DMS 273 treated with DMSO at 0.1 percent for 48 hours (cell line): Measurements from ENCODE around the gene OR52I1.

Experiments used
- DNase-seq: peaks from one replicate; lab custom pipeline; 2025; lab: John Stamatoyannopoulos, UW

The OR52I1 gene, protein sequence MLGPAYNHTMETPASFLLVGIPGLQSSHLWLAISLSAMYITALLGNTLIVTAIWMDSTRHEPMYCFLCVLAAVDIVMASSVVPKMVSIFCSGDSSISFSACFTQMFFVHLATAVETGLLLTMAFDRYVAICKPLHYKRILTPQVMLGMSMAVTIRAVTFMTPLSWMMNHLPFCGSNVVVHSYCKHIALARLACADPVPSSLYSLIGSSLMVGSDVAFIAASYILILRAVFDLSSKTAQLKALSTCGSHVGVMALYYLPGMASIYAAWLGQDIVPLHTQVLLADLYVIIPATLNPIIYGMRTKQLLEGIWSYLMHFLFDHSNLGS

DNA sequence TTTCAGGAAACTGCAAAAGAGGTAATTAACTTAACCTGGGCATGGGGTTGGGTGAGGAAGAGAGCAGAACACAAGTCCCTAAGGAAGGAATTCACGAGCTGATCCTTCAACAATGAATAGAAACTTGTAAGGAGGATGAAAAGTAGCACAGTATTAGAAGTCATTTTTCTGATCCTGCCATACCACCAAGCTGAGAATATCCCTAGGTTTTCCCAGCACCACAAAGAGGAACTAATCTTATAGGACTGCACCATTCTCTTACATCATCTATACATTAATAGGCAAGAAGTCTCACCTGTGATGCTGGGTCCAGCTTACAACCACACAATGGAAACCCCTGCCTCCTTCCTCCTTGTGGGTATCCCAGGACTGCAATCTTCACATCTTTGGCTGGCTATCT lies at the start of gene OR52I1:
TSS of gene OR52I1 (plus strand) at position 301 of the 400 bp plus-strand sequence. CDS start at position 301, 0 bp downstream.
- DNase-seq = no peak

DNA sequence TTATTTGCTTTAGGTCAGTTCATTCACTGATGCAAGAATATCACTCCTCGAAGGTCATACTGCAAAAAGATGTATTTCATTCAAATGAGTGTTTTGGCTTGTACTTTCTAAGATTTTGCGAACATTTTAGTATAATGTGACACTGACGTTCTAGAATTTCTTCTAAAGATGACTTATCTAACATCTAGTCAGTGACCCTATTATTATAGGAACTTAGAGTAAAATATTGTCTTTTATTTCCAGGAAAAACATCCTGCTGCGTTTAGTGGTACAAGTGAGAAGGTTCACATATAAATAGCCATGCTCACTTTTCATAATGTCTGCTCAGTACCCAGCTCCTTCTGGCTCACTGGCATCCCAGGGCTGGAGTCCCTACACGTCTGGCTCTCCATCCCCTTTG lies 48.9 kb upstream of the OR52I1 start, which contains the start of gene OR52M1:
TSS of gene OR52M1 (plus strand) at position 301 of the 400 bp plus-strand sequence. CDS start at position 301, 0 bp downstream.
- DNase-seq = no peak

DNA sequence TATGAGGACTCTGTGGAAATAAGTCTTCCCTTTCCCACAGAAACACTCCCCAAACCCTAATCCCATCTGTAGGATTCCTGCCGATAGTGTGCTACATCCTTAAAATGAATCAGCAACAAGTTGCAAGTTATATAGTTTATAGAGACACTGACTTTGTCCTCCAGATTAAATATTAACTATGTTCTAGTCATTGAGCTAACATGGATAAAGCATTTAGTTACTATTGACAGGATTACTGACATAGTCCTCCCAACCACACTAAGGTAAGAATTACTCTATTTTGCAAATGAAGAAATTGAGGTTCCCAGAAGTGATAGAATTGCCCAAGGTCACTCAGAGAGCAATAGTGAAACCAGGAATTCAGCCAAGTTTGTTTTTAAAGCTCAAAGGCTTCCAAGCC lies 47.0 kb upstream of the OR52I1 start:
- no peak for DNase-seq

DNA sequence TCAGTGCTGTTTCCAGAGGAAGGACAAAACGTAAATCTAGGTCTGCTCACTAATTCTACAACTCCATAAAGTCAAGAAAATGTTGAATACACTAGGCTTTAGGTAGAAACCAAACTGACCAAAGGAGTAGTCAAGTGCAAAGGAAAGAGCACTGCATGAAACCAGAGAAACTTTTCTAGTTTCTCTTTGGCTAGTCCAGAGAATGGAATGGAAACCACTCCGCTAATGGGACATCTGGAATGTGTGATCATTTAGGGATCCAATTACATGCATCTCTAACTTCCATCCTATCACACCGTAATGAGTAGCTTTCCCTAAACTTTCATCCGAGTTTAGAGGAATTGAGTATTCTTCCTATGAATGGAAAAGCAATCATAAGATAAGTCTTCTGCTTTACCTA lies 46.4 kb upstream of the OR52I1 start:
- no peak for DNase-seq

DNA sequence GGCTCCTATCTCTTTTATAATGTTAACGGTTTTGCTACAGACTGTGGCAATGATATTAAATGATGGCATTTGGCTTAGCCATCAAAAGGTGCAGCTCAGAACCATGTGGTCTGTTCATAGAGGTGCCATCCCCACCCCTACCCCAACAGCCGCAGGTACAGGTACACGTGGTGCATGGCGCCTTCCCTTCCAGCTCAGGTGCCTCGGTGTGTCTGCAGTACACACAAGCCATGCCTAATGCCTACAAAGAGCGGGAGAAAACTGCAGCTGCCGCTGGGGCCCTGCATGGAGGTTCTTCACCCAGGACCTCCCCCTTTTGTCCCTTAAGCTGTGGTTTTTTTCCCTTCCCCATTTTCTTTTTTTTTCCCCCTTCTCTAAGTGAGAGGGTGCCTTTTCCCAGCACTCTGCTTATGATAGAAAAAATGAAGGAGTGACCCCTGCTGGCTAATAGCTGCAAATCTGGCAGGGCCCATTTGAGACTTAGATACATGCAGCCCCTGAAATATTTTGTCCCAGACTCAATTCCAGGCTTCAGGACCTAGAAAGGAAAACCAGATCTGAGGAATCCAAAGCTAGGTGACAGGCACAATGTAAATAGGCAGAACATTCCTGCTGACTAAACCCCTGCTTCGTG lies 42.4 kb upstream of the OR52I1 start:
- no peak for DNase-seq

DNA sequence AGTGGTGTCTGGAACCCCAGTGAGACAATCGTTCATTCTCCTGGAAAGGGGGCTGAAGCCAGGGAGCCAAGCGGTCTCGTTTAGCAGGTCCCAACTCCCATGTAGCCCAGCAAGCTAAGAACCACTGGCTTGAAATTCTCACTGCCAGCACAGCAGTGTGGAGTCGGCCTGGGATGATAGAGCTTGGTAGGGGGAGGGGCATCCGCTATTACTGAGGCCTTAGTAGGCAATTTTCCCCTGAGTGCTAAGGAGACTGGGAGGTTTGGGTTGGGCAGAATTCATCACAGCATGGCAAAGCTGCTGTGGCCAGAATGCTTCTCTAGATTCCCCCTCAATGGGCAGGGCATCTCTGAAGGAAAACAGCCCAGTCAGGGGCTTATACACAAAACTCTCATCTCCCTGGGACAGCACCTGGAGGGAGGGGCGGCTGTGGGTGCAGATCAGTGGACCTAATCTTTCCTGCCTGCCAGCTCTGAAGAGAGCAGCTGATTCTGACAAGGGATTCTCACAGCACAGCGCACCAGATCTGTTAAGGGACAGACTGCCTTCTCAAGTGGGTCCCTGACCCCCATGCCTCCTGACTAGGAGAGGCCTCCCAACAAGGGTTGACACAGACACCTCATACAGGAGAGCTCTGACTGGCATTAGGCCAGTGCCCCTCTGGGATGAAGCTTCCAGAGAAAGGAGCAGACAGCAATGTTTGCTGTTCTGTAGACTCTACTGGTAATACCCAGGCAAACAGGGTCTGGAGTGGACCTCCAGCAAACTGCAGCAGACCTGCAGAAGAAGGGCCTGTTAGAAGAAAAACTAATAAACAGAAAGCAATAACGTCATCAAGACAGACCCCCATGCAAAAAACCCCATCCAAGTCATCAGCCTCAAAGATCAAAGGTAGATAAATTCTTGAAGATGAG lies 34.1 kb upstream of the OR52I1 start:
- no peak for DNase-seq

DNA sequence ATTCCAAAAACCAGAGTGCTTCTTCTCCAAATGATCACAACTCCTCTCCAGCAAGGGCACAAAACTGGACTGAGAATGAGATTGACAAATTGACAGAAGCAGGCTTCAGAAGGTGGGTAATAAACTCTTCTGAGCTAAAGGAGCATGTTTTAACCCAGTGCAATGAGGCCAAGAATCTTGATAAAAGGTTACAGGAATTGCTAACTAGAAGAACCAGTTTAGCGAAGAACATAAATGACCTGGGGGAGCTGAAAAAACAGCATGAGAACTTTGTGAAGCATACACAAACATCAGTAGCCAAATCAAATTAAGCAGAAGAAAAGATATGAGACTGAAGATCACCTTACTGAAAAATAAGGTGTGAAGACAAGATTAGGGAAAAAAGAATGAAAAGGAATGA lies 33.4 kb upstream of the OR52I1 start:
- no peak for DNase-seq

DNA sequence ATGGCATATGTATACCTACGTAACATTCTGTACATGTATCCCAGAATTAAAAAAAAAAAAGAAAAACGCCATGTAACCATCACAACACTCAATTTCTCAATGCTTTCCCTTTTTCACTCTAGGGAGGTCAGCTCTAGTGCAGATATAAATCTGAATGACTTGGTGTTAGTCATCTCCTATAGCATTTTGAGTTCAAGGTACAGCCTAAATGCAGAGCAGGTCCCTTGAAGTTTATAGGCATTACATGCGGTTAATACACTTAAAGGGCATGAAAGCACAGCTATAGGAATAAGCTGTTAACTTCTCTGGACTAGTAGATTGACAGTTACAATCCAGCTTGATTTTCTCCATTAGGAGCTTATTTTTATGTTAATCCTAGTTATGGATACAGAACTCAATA lies 28.5 kb upstream of the OR52I1 start:
- no peak for DNase-seq

DNA sequence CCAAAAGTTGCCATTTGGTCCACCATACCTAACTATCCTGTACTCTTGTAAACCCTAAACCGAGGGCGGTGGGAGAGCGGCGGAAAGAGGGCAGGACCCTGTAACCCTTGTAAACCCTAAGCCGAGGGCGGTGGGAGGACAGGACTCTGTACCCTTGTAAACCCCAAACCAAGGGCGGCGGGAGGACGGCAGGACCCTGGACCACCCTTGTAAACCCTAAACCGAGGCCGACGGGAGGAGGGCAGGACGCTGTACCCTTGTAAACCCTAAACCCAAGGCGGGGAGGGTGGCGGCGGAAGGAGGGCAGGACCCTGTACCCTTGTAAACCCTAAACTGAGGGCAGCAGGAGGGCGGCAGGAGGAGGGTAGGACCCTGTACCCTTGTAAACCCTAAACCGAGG lies 24.8 kb upstream of the OR52I1 start:
- DNase-seq = no peak

DNA sequence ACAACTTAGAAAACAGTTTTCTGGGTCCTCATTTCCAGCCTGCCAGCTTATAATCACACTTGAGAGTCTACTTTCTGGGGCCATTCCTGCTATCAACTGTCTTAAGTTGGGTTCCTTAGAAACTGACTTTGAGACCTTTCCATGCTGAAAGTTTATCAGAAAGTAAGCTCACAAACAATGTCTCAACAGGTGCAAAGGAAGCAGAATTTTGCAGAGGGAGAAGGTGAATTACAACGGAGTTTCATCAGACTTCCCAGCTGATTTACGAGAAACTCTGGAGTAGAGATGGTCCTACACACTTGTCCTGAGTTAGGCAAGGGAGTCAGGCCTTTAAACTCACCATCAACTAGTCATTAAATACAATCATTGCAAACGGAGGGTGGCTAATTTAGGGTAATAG lies 17.0 kb upstream of the OR52I1 start:
- DNase-seq = no peak

DNA sequence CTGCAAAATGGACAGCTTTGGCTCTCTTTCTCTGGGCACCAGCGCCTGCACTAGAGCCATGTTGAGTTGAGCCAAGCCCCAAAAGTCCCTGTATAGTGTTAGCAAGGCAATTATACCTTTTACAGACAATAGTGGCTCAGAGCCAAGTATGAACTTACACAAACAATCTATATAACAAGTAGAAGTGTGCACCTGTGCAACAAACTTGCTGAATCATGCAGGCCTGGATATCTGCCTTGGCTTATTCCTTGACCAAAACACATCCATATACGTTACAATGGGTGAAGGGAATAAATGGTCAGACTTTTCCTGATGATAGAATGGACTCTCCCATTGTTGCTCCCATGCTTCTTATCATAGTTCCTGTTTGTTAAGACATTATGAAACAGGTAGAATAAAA lies 16.1 kb upstream of the OR52I1 start:
- no peak for DNase-seq

DNA sequence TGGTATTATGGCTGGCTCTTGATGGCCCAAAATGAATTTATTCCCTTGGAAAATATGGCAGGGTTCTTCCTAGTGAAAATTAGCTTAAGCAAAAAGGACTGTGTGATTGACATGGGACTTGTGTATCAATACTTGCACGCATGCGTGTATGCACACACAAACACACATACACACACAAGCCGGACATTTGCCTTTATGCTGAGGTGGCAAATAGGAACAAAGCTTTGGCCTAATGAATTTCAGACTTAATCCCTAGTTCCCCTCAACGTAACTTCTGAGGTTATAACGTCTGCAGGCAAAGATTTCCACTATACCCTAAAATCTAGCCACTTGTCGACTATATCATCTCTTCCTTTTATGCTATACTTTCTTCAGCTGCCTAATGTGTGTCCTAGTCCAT lies 15.2 kb upstream of the OR52I1 start:
- DNase-seq = no peak

DNA sequence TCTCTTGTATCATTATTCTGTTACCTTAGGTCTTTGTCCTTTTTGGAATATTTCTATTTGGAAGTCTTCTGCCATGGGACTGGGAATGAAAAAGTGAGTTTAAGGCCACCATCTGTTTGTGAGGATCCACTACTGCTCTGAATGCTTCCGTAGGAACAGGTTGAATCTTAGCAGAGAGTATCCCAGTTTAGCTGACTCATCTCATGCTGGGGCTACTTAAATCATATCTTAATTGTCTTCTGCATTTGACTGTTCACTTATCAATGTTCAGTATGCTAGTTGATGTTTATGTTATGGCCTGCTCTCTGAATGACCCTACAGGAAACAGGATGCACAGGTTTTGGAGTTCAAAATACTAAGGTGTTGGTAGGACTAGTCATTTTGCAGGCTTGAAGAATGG lies 13.7 kb upstream of the OR52I1 start:
- DNase-seq = no peak

DNA sequence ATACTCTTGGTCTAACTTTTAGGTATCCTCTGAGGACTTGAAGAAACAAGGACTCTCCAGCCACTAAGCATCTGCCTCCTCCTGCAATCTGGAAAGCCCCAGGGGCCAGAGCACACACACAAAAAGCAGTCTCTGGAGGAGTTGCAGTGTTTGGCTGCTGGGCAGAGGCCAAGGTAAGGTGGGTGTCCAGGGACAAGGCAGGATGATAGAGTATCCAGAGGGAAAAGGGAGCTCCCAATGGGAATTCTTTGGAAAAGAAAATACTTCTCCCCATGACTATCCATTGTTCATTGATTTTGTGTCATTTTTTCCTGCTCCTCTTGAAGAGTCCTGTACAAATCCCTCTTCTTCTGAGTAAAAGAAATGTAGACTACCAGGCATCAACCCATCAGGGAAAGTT lies 12.4 kb upstream of the OR52I1 start, which contains the start of gene OR52I2:
TSS of gene OR52I2 (plus strand) at position 301 of the 400 bp plus-strand sequence.
- DNase-seq = no peak

DNA sequence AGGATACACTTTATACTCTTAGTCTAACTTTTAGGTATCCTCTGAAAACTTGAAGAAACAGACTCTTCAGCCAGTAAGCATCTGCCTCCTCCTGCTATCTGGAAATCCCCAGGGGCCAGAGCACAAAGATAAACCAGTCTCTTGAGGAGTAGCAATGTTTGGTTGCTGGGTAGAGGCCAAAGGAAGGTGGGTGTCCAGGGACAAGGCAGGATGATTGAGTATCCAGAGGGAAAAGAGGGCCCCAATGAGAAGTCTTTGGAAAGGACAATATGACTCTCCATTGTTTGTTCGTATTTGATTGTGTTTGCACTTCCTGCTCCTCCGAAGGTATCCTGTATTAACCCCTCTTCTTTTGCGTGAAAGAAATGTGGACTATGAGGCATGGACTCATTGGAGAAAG lies 4.8 kb upstream of the OR52I1 start:
- DNase-seq = no peak

DNA sequence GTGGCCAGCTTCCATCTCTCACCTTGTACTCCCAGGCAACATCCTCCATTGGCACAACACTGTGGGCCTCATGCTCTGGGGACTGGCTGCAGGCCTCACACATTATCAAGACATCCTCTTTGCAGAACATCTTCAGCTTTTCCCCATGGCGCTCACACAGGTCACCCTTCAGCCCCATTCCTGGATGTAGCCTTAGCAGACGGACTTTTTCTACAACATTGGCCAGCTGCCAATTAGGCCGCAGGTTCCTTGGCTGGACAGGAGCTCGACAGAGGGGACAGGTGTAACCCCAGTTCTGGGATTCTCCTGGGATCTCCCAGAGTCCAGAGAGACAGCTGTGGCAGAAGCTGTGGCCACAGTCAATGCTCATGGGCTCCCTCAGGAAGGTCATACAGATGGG lies 11.2 kb downstream of the OR52I1 start:
- no peak for DNase-seq

DNA sequence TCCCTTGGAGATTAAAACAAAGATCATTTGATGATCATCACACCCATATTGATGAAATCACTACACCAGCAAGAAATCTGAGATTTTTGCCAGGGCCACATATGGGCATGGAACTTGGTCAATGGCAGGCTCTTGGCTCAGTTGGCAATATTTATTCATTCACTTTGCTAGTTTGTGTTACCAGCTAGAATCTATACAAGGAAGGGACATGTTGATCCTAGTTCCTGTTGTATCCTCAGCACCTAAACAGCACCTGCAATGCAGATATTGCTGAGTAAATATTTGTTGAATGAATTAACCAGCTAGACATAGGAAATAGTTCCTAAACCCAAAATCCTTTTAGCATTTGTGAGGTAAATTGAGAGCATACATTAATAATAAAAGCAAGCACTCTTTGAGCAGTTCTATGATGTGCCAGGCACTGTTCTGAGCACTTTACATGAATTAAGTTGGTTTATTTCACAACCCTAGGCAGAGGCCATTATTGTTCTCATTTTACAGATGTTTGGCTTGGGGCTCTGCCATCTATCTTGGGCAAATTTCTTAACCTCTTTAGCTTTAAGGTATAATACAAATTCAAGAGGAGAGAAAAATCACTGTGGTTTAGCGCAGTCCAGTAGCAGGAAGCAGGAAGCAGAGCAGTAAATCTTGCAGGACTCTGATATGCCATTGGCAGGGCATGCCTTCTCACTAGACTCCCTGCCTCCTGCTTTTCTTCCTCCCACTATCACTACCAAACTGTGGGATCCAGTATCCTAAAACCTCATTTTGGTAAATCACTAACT lies 12.6 kb downstream of the OR52I1 start:
- no peak for DNase-seq

DNA sequence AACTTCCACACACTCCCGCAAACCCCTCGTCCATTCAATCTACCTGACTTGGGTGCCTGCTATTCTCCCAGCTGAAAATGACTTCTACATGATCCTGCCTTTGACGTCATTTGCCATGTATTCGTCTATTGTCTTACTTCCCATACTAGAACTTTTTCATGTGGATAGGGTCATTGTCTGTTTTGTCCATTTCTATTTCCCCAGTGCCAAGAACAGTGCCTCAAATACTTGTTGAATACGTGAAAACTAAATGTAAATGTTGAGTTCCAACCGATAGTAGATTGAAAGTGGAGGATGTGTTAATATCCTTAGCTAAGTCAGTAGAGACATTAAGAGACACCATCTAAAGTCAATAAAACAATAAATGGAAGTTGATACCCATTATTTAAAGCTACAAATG lies 13.3 kb downstream of the OR52I1 start:
- DNase-seq = no peak

DNA sequence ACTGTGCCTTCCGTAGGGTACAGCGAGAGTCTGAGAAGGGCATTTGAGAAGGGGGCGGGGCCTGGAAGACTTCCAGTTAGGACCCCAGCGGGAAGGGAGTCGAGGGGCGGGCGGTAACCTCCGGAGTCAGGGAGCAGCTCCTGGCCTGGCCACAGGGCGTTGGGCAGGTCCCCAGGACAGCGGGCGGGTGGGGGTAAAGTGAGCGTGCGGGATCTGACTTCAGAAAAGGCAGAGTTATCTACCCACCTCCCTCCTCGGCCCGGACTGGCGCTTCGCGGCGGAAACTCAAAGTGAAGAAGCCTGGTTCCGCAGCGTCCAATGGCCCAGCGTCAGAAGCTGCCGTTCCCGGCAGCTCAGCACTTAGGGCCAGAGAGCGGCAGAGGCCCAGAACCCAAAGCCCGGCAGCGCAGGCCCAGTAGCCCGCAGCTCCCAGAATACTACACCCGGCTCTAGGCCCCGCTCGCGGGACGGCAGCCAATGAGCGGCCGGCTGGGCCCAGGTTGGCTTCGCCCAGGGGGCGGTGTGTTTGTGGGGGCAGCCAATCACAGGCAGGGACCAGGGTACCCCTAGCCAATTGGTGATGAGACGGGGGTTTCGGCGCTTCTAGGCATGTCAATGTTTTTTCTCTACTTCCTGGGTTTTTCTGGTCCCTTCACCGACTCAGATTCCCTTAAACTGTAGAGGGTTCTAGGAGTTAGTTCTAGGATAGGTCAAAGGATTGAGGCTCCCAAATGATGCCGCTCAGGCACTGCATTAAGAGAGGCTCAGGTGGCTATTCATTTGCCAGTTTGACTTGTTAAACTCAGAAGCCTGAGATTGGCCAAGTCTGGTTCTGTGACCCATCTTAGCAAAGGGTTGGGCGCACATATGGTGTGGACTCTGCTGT lies 14.2 kb downstream of the OR52I1 start, which contains the start of gene TRIM68:
TSS of gene TRIM68 (minus strand) at position 451 of the 886 bp plus-strand sequence. CDS start 2,727 bp downstream, outside the sequence.
- peak; percentile 87 for DNase-seq

DNA sequence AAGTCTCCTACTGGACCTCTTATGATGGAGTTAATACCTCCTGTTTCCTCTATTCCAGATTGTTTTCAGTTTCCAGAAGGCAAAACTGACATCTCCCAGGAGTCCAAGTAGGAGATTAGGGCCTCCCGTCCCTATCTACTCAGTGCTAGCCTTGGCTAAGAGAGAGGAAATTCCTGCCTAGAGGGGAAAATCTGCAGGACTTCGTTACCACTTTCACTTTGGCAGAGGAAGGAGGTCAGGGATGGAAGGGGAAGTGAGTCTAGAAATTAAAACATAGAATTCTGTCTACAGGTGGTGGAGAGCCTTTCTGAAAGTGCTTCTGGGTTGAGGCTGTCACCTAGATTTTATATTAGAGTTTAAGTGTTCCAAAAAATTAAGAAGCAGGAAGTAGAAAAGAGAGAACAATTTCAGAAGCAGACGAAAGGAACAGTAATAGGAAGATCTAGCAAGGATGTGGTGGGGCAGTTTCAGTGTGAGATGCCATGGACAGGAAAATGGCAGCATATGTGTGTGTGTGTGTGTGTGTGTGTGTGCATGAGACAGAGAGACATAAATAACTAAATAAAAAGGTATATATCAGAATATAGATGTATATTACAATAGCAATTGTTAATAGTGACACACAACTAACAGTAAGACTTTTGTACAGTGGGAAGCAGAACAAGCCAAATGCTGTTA lies 16.6 kb downstream of the OR52I1 start:
- no peak for DNase-seq
